Smooth muscle cell (in vitro differentiated cells): ENCODE data around the gene CAMK2D. TPM values are rescaled to one million over a fixed set of nuclear protein-coding genes. Genes with fewer than 3 reads are reported as not detected.

ENCODE experiments used
- DNase-seq: peaks from one replicate; lab custom pipeline; 2025; ENCODE audit not compliant: unreplicated experiment; lab: John Stamatoyannopoulos, UW
- H2AFZ ChIP-seq: fragments of 200-600 bp; sonication (generic); 2 replicates; pipeline ENCODE4 v1.6.0; 2016; ENCODE audit warnings: antibody characterized with exemption, low read depth, mild to moderate bottlenecking
- H3F3A ChIP-seq: fragments of 200-600 bp; sonication (generic); 2 replicates; pipeline ENCODE4 v1.6.0; 2017; ENCODE audit warnings: antibody characterized with exemption, low read depth
- H3K27ac ChIP-seq: fragments of 200-600 bp; sonication (generic); 2 replicates; pipeline ENCODE4 v1.5.1; 2016; ENCODE audit warnings: low read depth, mild to moderate bottlenecking
- H3K27me3 ChIP-seq: fragments of 200-600 bp; sonication (generic); 2 replicates; pipeline ENCODE4 v1.6.1; 2016; ENCODE audit warnings: low read depth, mild to moderate bottlenecking
- H3K36me3 ChIP-seq: fragments of 200-600 bp; sonication (generic); 2 replicates; pipeline ENCODE4 v1.5.1; 2016; ENCODE audit warnings: low read depth
- H3K4me1 ChIP-seq: fragments of 200-600 bp; sonication (generic); 2 replicates; pipeline ENCODE4 v1.5.1; 2016; ENCODE audit warnings: low read depth
- H3K4me2 ChIP-seq: fragments of 200-600 bp; sonication (generic); 2 replicates; pipeline ENCODE4 v1.6.0; 2016; ENCODE audit warnings: mild to moderate bottlenecking
- H3K4me3 ChIP-seq: fragments of 200-600 bp; sonication (generic); 2 replicates; pipeline ENCODE4 v1.5.1; 2016; ENCODE audit warnings: mild to moderate bottlenecking
- H3K79me2 ChIP-seq: fragments of 200-600 bp; sonication (generic); 2 replicates; pipeline ENCODE4 v1.6.0; 2016; ENCODE audit warnings: low read depth, mild to moderate bottlenecking
- H3K9ac ChIP-seq: fragments of 200-600 bp; sonication (generic); 2 replicates; pipeline ENCODE4 v1.6.0; 2016; ENCODE audit warnings: low read depth
- H3K9me3 ChIP-seq: fragments of 200-600 bp; sonication (generic); replicated peaks from 2 replicates; pipeline ENCODE4 v1.5.1; 2016; ENCODE audit warnings: low read depth
- H4K20me1 ChIP-seq: fragments of 200-600 bp; sonication (generic); 2 replicates; pipeline ENCODE4 v1.6.0; 2016; ENCODE audit warnings: low read depth
- CTCF ChIP-seq: fragments of 200-600 bp; sonication (generic); IDR thresholded peaks from 2 replicates; pipeline ENCODE4 v1.5.1; 2017; ENCODE audit warnings: borderline replicate concordance, mild to moderate bottlenecking, antibody characterized with exemption; ENCODE audit not compliant: insufficient read depth, poor library complexity, severe bottlenecking
- WGBS: methylation state at CpG from one replicate; pipeline ENCODE4 v1.1.7; 2016; ENCODE audit warnings: low lambda C conversion rate; 5-methylcytosine and 5-hydroxymethylcytosine counted together
- polyA plus RNA-seq: library from polyadenylated mRNA; unstranded; fragments of >200 nt; fragmentation: Nextera tagmentation; extraction: Ambion mirVana; gene quantifications from 2 replicates; pipeline ENCODE4 v1.2.1, GENCODE V29; 2016
- total RNA-seq: library from RNA; depleted of rRNA; stranded (reverse); fragments of >200 nt; gene quantifications from 2 replicates; pipeline ENCODE4 v1.2.3, GENCODE V29; 2014

The CAMK2D gene
- total and polyA plus RNA-seq, 2 experiments from 2014 or later: 17.2 to 36.0 TPM

- peaks cover 5% of the 10 kb centered on the region for H3K4me1 ChIP-seq
- WGBS: 98% methylated on average over 5 of the region's 5 CpGs
- H4K20me1 ChIP-seq: no peaks in the 10 kb centered on the region
- H3K27me3 ChIP-seq: no peaks in the 10 kb centered on the region
- no peaks in the 10 kb centered on the region for H3K9me3 ChIP-seq
- H3K9ac ChIP-seq: no peak overlapping the region
- DNase-seq: no peak
- no peaks in the 10 kb centered on the region for H3K79me2 ChIP-seq
- no peak overlapping the region for H2AFZ ChIP-seq
- no peak overlapping the region for H3K4me2 ChIP-seq
- H3K36me3 ChIP-seq: peaks cover 4% of the 10 kb centered on the region
- no peak overlapping the region for H3K27ac ChIP-seq
- H3F3A ChIP-seq: no peaks in the 10 kb centered on the region
- H3K4me3 ChIP-seq: no peak overlapping the region
- no peak for TF ChIP-seq CTCF
These were observed 256.5 kb downstream of the CAMK2D start for GRCh38 chr4:113505044-113505443.

GRCh38 chr4:113504422-113504821 is 257.1 kb downstream of the CAMK2D start:
- H3K79me2 ChIP-seq: no peaks in the 10 kb centered on the region
- WGBS: 84% methylated on average over 3 of the region's 3 CpGs
- TF ChIP-seq CTCF: no peak
- H3K4me3 ChIP-seq: no peak overlapping the region
- no peaks in the 10 kb centered on the region for H4K20me1 ChIP-seq
- H3K27me3 ChIP-seq: no peaks in the 10 kb centered on the region
- peaks cover 4% of the 10 kb centered on the region for H3K36me3 ChIP-seq
- H3K9me3 ChIP-seq: no peaks in the 10 kb centered on the region
- H3F3A ChIP-seq: no peaks in the 10 kb centered on the region
- H2AFZ ChIP-seq: no peak overlapping the region
- no peak for DNase-seq
- no peak overlapping the region for H3K27ac ChIP-seq
- no peak overlapping the region for H3K4me2 ChIP-seq
- peaks cover 5% of the 10 kb centered on the region for H3K4me1 ChIP-seq
- no peak overlapping the region for H3K9ac ChIP-seq

GRCh38 chr4:113503691-113504090 is 257.8 kb downstream of the CAMK2D start:
- no peak for DNase-seq
- H3K4me1 ChIP-seq: peaks cover 5% of the 10 kb centered on the region
- no peaks in the 10 kb centered on the region for H3K79me2 ChIP-seq

More at GRCh38 chr4:113503691-113504090, 257.8 kb downstream of the CAMK2D start:
- Histone ChIP-seq H2AFZ (no peak overlapping the region), H3K27ac (no peak overlapping the region), H3K27me3 (no peaks in the 10 kb centered on the region), H3K4me3 (no peak overlapping the region), H3K9me3 (no peaks in the 10 kb centered on the region), H3K9ac (no peak overlapping the region), H4K20me1 (no peaks in the 10 kb centered on the region), H3F3A (no peaks in the 10 kb centered on the region), H3K4me2 (no peak overlapping the region), H3K36me3 (peaks cover 2% of the 10 kb centered on the region)
- TF ChIP-seq CTCF: no peak
